C4-2B (cell line): ENCODE measurements around the gene CDH15.

Experiments used
- CTCF ChIP-seq: fragments of 450-650 bp; conservative IDR thresholded peaks from 2 replicates; pipeline ENCODE4 v1.5.1; 2017; ENCODE audit warnings: mild to moderate bottlenecking
- ZFX ChIP-seq: fragments of 450-650 bp; IDR thresholded peaks from 2 replicates; pipeline ENCODE4 v1.6.1; 2017

GRCh38 chr16:89143911-89144675, 27.5 kb upstream of the CDH15 start:
- TF ChIP-seq CTCF, result no peak
- TF ChIP-seq ZFX, result no peak
